ENCODE results near the gene FN1.

The FN1 gene

GRCh38 chr2:215418064-215418963, 17.6 kb downstream of the FN1 start:
- no peak overlapping the region for H3K4me3 ChIP-seq (ENCODE audit: low read depth, low read length)
- TF ChIP-seq CTCF (IDR thresholded peaks at IDR 0.05; ENCODE audit: insufficient read depth, low read depth, low read length, missing control alignments), result no peak
- DNase-seq (ENCODE audit: low read depth), result no peak

GRCh38 chr2:215417400-215417951, 18.4 kb downstream of the FN1 start:
- no peak overlapping the region for H3K4me3 ChIP-seq (ENCODE audit: low read depth, low read length)
- DNase-seq (ENCODE audit: low read depth), result no peak
- TF ChIP-seq CTCF (IDR thresholded peaks at IDR 0.05; ENCODE audit: insufficient read depth, low read depth, low read length, missing control alignments), result no peak

- no peak for TF ChIP-seq CTCF (IDR thresholded peaks at IDR 0.05; ENCODE audit: insufficient read depth, low read depth, low read length, missing control alignments)
- DNase-seq (ENCODE audit: low read depth), result no peak
- H3K4me3 ChIP-seq (ENCODE audit: low read depth, low read length), result no peak overlapping the region
Measured at GRCh38 chr2:215416656-215417055, 19.2 kb downstream of the FN1 start.

- DNase-seq (ENCODE audit: low read depth), result no peak
- no peak for TF ChIP-seq CTCF (IDR thresholded peaks at IDR 0.05; ENCODE audit: insufficient read depth, low read depth, low read length, missing control alignments)
- no peak overlapping the region for H3K4me3 ChIP-seq (ENCODE audit: low read depth, low read length)
Measured at GRCh38 chr2:215415820-215416577, 19.9 kb downstream of the FN1 start.

- H3K4me3 ChIP-seq (ENCODE audit: low read depth, low read length), result no peak overlapping the region
- DNase-seq (ENCODE audit: low read depth), result no peak
- TF ChIP-seq CTCF (IDR thresholded peaks at IDR 0.05; ENCODE audit: insufficient read depth, low read depth, low read length, missing control alignments), result no peak
Measured at GRCh38 chr2:215415218-215415617, 20.6 kb downstream of the FN1 start.

- no peak for TF ChIP-seq CTCF (IDR thresholded peaks at IDR 0.05; ENCODE audit: insufficient read depth, low read depth, low read length, missing control alignments)
- H3K4me3 ChIP-seq (ENCODE audit: low read depth, low read length), result no peak overlapping the region
Measured at GRCh38 chr2:215414674-215415073, 21.2 kb downstream of the FN1 start.

More at GRCh38 chr2:215414674-215415073, 21.2 kb downstream of the FN1 start:
- no peak for DNase-seq (ENCODE audit: low read depth)
